Right renal cortex interstitium (tissue), 3 donors: Measurements from ENCODE around the gene PPP3CA. TPM values are rescaled to one million over a fixed set of nuclear protein-coding genes. Genes with fewer than 3 reads are reported as not detected.

Source experiments
- DNase-seq, 3 donors: peaks; one replicate each; pipeline ENCODE4 v3.0.0-alpha.2; 2013; ENCODE audit warnings: low read depth in 3 of 3, low spot score in 2 of 3
- polyA plus RNA-seq, 3 donors: library from polyadenylated mRNA; unstranded; fragments of 120-200 nt; gene quantifications; one replicate each; pipeline ENCODE4 v1.2.1, GENCODE V29; 2013; ENCODE audit not compliant: insufficient read length in 3 of 3

The PPP3CA gene
- polyA plus RNA-seq, 3 donors: 50.0 to 53.7 (median 51.9) TPM

- DNase-seq: no peak
These were observed 281.3 kb downstream of the PPP3CA start for GRCh38 chr4:101065935-101066485.

GRCh38 chr4:101065346-101065745, 282.0 kb downstream of the PPP3CA start:
- DNase-seq: no peak

GRCh38 chr4:101064541-101065180, 282.7 kb downstream of the PPP3CA start:
- DNase-seq: no peak

- DNase-seq: no peak
These were observed 291.9 kb downstream of the PPP3CA start for GRCh38 chr4:101055392-101055791.

GRCh38 chr4:101050837-101051205, 296.5 kb downstream of the PPP3CA start:
- no peak for DNase-seq

- no peak for DNase-seq
These were observed 297.1 kb downstream of the PPP3CA start for GRCh38 chr4:101050088-101050836.

GRCh38 chr4:101049549-101050001, 297.8 kb downstream of the PPP3CA start:
- DNase-seq: no peak

- no peak for DNase-seq
These were observed 302.6 kb downstream of the PPP3CA start for GRCh38 chr4:101044766-101045165.

GRCh38 chr4:101042847-101043246, 304.5 kb downstream of the PPP3CA start:
- no peak for DNase-seq

- DNase-seq: no peak
These were observed 306.6 kb downstream of the PPP3CA start for GRCh38 chr4:101040776-101041175.

- DNase-seq: no peak
These were observed 308.0 kb downstream of the PPP3CA start for GRCh38 chr4:101039367-101039766.

- DNase-seq: no peak
These were observed 309.4 kb downstream of the PPP3CA start for GRCh38 chr4:101037938-101038413.

GRCh38 chr4:101037249-101037648, 310.1 kb downstream of the PPP3CA start:
- no peak for DNase-seq

- DNase-seq: no peak
These were observed 311.8 kb downstream of the PPP3CA start for GRCh38 chr4:101035487-101035886.

- no peak for DNase-seq
These were observed 313.3 kb downstream of the PPP3CA start for GRCh38 chr4:101033986-101034385.

- no peak for DNase-seq
These were observed 314.8 kb downstream of the PPP3CA start for GRCh38 chr4:101032541-101032940.

GRCh38 chr4:101031971-101032370, 315.4 kb downstream of the PPP3CA start:
- no peak for DNase-seq

GRCh38 chr4:101028886-101029285, 318.4 kb downstream of the PPP3CA start:
- no peak for DNase-seq

- DNase-seq: no peak
These were observed 319.6 kb downstream of the PPP3CA start for GRCh38 chr4:101027721-101028120.

GRCh38 chr4:101025755-101026154, 321.6 kb downstream of the PPP3CA start:
- DNase-seq: no peak

GRCh38 chr4:101022151-101023024, 324.9 kb downstream of the PPP3CA start:
- no peak for DNase-seq
